Measurements from ENCODE around the gene DDX39B. TPM values are rescaled to one million over a fixed set of nuclear protein-coding genes. Genes with fewer than 3 reads are reported as not detected.

The DDX39B gene
- total RNA-seq = 517 and 600 TPM in 2 replicates

DNA sequence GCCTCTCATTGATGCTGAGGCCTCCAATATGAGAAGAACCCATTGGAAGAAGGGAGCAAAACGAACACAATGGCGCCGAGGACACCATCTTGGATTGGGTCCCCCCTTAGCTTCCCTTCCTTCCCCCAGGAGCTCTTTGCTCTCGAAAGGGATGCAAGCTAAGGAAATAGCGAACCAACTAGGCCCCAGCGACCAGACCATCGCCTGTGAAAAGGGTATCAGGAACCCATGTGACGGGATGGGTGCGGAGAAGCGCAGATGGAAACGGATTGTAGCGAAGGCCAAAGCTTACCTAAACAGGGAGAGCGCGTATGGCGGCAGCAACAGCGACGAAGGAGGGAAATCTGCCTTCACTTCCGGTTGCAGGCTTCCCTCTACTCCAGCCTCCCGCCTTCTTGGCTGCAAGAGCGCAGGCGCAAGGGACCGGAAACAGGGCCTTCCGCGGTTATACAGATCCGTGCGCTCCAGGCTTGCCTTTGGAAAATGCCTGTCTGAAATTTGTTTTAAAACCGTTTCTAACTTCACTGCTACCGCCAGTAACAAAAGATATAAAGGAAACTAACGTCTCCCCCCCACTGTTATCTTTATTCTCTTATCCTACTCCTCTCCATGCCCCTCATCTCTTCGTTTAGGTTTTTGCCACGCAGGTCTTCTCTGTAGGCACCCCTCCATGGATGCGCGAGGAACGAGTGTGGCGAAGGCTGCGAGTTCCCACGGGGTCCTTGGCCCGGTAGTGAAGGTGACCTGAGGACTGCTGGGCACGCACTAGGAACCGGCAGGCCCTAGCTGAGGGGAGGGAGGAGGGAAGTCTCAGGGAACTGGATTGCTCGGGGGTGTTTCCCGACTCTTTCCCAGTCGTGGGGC, at the start of gene DDX39B:
DDX39B (minus strand) TSS at position 346 of the 864 bp plus-strand sequence. CDS start 1,471 bp downstream, outside the sequence.

DNA sequence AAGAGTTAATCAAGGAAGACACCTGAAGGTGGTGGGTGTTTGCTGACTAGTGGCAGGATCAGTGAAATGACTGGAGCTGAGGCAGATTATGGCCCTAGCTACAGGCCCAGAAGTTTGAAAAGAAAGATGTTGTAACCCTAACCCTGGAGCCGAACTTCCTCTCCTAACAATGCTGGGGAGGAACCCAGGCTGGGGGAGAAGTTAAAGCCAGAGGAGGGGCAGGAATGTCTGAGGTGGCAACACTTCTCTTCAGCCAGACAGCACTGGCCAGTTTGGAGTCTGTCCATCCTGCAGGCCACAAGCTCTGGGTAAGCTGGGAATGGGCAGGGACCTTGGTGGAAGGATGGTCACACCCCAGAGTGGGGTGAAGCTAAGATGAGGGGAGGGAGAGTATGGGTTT, 44.2 kb upstream of the DDX39B start, which contains the start of gene LST1:
LST1 (plus strand) TSS at position 270 of the 400 bp plus-strand sequence. CDS start 1,023 bp downstream, outside the sequence.

DNA sequence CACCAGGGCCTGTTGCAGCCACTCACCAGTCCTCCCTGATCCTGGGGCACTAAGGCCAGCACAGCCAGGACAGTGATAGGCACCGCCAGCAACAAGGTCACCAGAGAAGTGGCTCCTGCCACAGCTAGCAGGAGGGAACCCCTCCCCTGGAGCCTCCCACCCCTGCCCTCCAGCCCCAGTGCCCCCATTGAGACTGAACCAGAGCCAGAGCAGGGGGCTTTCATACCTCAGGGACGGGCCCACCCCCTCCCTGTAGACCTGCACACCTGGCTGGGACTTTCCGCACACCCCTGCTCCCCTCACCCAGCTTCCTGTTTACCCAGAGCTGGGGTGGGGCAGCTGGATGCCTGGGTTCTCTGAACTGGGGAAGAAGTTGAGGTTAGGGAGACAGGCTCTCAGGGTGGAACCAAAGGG, 40.4 kb upstream of the DDX39B start, which contains the start of gene LTB:
LTB (minus strand) TSS at position 195 of the 414 bp plus-strand sequence; CDS start at position 188, 7 bp downstream.

DNA sequence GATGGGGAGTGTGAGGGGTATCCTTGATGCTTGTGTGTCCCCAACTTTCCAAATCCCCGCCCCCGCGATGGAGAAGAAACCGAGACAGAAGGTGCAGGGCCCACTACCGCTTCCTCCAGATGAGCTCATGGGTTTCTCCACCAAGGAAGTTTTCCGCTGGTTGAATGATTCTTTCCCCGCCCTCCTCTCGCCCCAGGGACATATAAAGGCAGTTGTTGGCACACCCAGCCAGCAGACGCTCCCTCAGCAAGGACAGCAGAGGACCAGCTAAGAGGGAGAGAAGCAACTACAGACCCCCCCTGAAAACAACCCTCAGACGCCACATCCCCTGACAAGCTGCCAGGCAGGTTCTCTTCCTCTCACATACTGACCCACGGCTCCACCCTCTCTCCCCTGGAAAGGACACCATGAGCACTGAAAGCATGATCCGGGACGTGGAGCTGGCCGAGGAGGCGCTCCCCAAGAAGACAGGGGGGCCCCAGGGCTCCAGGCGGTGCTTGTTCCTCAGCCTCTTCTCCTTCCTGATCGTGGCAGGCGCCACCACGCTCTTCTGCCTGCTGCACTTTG, 33.6 kb upstream of the DDX39B start, which contains the start of gene TNF:
TNF (plus strand) TSS at position 231 of the 567 bp plus-strand sequence; CDS start at position 408, 177 bp downstream.

DNA sequence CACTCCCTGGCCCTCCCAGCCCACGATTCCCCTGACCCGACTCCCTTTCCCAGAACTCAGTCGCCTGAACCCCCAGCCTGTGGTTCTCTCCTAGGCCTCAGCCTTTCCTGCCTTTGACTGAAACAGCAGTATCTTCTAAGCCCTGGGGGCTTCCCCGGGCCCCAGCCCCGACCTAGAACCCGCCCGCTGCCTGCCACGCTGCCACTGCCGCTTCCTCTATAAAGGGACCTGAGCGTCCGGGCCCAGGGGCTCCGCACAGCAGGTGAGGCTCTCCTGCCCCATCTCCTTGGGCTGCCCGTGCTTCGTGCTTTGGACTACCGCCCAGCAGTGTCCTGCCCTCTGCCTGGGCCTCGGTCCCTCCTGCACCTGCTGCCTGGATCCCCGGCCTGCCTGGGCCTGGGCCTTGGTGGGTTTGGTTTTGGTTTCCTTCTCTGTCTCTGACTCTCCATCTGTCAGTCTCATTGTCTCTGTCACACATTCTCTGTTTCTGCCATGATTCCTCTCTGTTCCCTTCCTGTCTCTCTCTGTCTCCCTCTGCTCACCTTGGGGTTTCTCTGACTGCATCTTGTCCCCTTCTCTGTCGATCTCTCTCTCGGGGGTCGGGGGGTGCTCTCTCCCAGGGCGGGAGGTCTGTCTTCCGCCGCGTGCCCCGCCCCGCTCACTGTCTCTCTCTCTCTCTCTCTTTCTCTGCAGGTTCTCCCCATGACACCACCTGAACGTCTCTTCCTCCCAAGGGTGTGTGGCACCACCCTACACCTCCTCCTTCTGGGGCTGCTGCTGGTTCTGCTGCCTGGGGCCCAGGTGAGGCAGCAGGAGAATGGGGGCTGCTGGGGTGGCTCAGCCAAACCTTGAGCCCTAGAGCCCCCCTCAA, 30.5 kb upstream of the DDX39B start, which contains the start of gene LTA:
LTA (plus strand) TSS at position 249 of the 871 bp plus-strand sequence; CDS start at position 703, 454 bp downstream.

DNA sequence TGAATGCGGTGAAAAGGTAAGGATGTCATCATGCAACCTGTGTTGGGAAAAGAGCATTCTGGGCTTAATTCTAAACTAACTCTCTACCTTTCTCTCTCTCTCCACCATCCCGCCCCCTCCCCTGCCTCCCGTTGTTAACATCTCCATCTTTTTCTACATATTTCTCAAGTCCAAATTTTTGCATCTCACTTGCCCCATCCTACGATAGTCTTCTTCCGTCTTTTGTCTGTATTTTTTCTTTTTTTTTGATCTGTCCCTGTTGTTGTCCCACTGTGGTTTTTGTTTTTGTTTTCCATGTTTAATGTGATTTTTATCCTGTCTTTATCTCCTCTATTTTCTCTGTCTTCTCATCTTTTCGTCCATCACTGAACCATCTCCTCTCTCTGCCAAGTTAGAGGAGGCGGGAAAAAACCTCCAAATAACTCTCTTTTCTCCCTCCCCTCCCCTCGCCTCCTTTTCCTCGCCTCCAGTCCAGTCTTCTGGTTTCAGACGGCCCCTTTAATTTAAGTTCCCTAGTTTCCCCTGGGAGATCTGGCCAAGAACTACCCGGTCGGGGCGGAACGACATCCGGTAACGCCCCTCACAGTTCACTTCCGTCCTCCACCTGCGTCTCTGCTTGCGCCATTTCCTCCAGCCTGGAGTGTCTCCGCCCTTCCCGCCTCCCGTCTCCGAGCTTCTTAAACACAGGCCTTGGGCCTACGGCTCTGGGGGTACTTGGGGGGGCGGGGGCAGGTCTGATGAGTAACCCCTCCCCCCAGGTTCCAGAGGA, 5.3 kb upstream of the DDX39B start, which contains the start of gene NFKBIL1:
NFKBIL1 (plus strand) TSS at position 651 of the 769 bp plus-strand sequence; CDS start at position 738, 87 bp downstream.

DNA sequence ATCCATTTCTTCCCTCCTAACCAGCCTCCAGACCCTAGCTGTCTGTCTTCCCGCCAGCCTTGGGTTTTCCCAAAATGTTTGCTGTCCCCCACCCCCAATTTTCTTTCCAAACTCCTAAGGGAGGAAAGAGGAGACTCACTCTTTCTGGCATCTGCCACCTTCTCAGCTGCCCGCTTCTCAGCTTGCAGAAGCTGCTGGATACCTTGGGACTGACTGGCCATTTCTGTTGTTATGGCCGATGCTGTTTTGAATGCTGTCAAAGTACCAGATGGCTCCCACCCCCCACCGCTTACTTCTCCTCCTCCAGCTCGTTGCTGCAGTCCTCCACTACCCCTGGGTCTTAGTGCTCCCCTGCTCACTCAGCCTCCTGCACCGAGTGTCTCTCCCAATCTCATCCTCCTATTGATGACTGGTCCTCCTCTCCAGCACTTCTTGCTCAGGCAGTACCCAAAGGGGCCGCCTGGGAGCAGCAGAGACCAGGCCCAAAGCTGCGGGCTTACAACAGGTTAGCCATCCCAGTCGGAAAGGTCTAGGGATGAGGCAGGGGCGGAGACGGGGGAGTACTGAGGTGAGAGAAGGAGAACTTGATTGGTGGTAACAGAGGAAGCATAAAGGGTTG, 4.6 kb upstream of the DDX39B start, which contains the start of gene ATP6V1G2:
ATP6V1G2 (minus strand) TSS at position 270 of the 619 bp plus-strand sequence; CDS start at position 221, 49 bp downstream.

DNA sequence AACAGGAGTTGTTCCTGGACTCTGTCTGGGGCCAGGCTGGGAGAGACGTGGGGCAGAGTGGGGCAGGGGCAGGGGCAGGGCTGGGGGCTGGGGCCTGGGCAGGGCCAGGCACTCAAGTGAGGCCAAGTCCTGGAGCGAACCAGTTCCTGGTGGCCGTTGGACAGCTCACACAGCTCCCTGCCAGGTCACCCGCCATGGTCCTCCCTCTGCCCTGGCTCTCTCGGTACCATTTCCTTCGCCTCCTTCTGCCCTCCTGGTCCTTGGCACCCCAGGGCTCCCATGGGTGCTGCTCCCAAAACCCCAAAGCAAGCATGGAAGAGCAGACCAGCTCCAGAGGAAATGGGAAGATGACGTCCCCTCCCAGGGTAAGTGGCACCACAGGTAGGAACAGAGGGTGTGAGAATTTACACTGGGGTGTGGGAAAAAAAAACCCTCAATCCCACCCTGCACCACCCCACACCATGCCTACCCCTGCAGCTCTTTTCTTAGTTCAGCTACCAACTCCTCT, 12.9 kb downstream of the DDX39B start, which contains the start of gene MCCD1:
MCCD1 (plus strand) TSS at position 142 of the 508 bp plus-strand sequence; CDS start at position 195, 53 bp downstream.

DNA sequence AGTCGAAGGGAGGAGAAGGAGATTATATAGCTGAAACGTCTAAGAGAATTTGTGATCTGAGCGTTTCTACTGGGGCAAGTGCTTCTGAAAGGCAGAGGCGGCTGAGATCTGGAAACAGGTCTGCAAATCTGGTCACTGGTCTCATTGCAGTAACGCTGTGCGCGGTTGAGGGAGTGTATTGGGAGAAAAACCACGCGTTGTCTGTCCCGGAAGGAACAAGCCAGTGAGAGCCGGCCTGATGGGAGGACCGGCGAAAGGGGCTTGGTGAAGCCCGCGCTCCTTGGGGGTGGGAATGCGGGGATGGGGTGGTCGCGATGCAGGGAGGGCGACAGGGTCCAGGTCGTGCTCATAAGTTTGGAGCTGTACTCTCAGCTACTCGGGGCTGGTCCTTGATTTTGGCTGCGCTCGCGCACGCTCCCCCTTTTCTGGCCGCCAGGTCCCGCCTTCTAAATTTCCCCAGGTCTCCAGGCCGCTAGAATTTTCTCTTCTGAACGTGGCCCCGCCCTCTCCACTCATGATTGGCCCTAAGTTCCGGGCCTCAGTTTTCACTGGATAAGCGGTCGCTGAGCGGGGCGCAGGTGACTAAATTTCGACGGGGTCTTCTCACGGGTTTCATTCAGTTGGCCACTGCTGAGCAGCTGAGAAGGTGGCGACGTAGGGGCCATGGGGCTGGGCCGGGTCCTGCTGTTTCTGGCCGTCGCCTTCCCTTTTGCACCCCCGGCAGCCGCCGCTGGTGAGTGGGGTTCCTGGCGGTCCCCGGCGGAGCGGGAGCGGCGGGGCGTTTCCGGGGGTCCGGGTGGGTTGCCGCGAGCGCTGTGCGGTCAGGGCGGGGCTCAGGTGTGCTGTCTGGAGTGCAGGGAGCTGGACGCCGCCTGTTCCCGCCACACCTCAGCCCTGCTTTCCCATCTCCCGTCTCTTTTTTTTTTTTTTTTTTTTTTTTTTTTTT, 44.0 kb downstream of the DDX39B start, which contains the start of gene MICB:
MICB (plus strand) TSS at position 615 of the 946 bp plus-strand sequence; CDS start at position 664, 49 bp downstream.

Other genes with a start within 250 kb of the DDX39B start
- 289 and 417 TPM in 2 replicates for gene HLA-B, start 184.8 kb downstream of the DDX39B start, total RNA-seq
- gene MICA, start 138.4 kb downstream of the DDX39B start, total RNA-seq = 13.7 and 29.2 TPM in 2 replicates
- 1.8 and 23.1 TPM in 2 replicates for gene MICB, start 43.9 kb downstream of the DDX39B start, total RNA-seq
- not detected in 2 replicates for gene MCCD1, start 13.0 kb downstream of the DDX39B start, total RNA-seq
- gene ATP6V1G2, start 4.6 kb upstream of the DDX39B start, total RNA-seq = 4.1 and 5.9 TPM in 2 replicates
- 17.8 and 24.4 TPM in 2 replicates for gene NFKBIL1, start 5.6 kb upstream of the DDX39B start, total RNA-seq
- gene LTA, start 30.3 kb upstream of the DDX39B start, total RNA-seq = not detected in 2 replicates
- not detected in 2 replicates for gene TNF, start 33.6 kb upstream of the DDX39B start, total RNA-seq
- 0.91 TPM in 1 of 2 replicates, not detected in the other for gene LTB, start 40.4 kb upstream of the DDX39B start, total RNA-seq
- gene LST1, start 44.3 kb upstream of the DDX39B start, total RNA-seq = 0.08 TPM in 1 of 2 replicates, not detected in the other
- gene NCR3, start 51.0 kb upstream of the DDX39B start, total RNA-seq = not detected in 2 replicates
- gene AIF1, start 73.2 kb upstream of the DDX39B start, total RNA-seq = not detected in 2 replicates
- 80.5 and 92.3 TPM in 2 replicates for gene PRRC2A, start 78.7 kb upstream of the DDX39B start, total RNA-seq
- 217 and 269 TPM in 2 replicates for gene BAG6, start 110.7 kb upstream of the DDX39B start, total RNA-seq
- gene APOM, start 113.9 kb upstream of the DDX39B start, total RNA-seq = 1.8 and 3.0 TPM in 2 replicates
- gene C6orf47, start 118.8 kb upstream of the DDX39B start, total RNA-seq = 16.0 and 18.2 TPM in 2 replicates
- gene GPANK1, start 123.0 kb upstream of the DDX39B start, total RNA-seq = 20.8 and 34.9 TPM in 2 replicates
- 297 and 307 TPM in 2 replicates for gene CSNK2B, start 124.1 kb upstream of the DDX39B start, total RNA-seq
- gene LY6G5B, start 128.0 kb upstream of the DDX39B start, total RNA-seq = 0.91 and 2.1 TPM in 2 replicates
- gene LY6G5C, start 139.1 kb upstream of the DDX39B start, total RNA-seq = 0.64 and 1.4 TPM in 2 replicates
- 28.1 and 28.7 TPM in 2 replicates for gene ABHD16A, start 161.3 kb upstream of the DDX39B start, total RNA-seq
- not detected in 2 replicates for gene LY6G6F, start 164.9 kb upstream of the DDX39B start, total RNA-seq
- gene LY6G6D, start 173.3 kb upstream of the DDX39B start, total RNA-seq = not detected in 2 replicates
- gene LY6G6C, start 179.7 kb upstream of the DDX39B start, total RNA-seq = not detected in 2 replicates
- not detected in 2 replicates for gene MPIG6B, start 181.4 kb upstream of the DDX39B start, total RNA-seq
- gene DDAH2, start 187.3 kb upstream of the DDX39B start, total RNA-seq = 41.9 and 42.4 TPM in 2 replicates
- gene CLIC1, start 194.5 kb upstream of the DDX39B start, total RNA-seq = 281 and 648 TPM in 2 replicates
- 5.0 and 10.5 TPM in 2 replicates for gene MSH5, start 198.0 kb upstream of the DDX39B start, total RNA-seq
- gene SAPCD1, start 220.7 kb upstream of the DDX39B start, total RNA-seq = not detected in 2 replicates
- 0.13 TPM in 1 of 2 replicates, not detected in the other for gene VWA7, start 235.3 kb upstream of the DDX39B start, total RNA-seq

Measured in epithelial cell of alveolus of lung (primary cell).